Liver (tissue), 9 donors: ENCODE data around the gene RASSF1. TPM values are rescaled to one million over a fixed set of nuclear protein-coding genes. Genes with fewer than 3 reads are reported as not detected.

Experiments
- DNase-seq: peaks from one replicate; pipeline ENCODE4 v3.0.0-alpha.2; 2017; ENCODE audit warnings: low spot score
- H3K27ac ChIP-seq, 2 donors: one replicate each; pipeline ENCODE4 v1.7.0; 2013; ENCODE audit warnings: inconsistent platforms in 2 of 2, low read length in 2 of 2, control low read depth in 1 of 2, low read depth in 1 of 2, mild to moderate bottlenecking in 1 of 2
- H3K27me3 ChIP-seq, 4 donors: one replicate each; pipeline versions ENCODE4 v1.6.1 to v1.7.0; 2013; ENCODE audit warnings: low read length in 3 of 4, inconsistent platforms in 1 of 4, mild to moderate bottlenecking in 1 of 4, moderate library complexity in 1 of 4; ENCODE audit not compliant: control insufficient read depth in 4 of 4, insufficient read depth in 4 of 4
- H3K36me3 ChIP-seq, 4 donors: one replicate each; pipeline versions ENCODE4 v1.6.1 to v1.7.0; 2013; ENCODE audit warnings: low read length in 3 of 4, mild to moderate bottlenecking in 3 of 4, low read depth in 1 of 4, moderate library complexity in 1 of 4; ENCODE audit not compliant: control insufficient read depth in 4 of 4, insufficient read depth in 3 of 4
- H3K4me1 ChIP-seq, 4 donors: one replicate each; pipeline versions ENCODE4 v1.6.1 to v1.7.0; 2013; ENCODE audit warnings: low read length in 3 of 4, mild to moderate bottlenecking in 3 of 4, moderate library complexity in 1 of 4; ENCODE audit not compliant: control insufficient read depth in 4 of 4, insufficient read depth in 4 of 4
- H3K4me3 ChIP-seq, 3 donors: one replicate each; pipeline versions ENCODE4 v1.6.1 to v1.7.0; 2013; ENCODE audit warnings: low read length in 3 of 3, control low read depth in 1 of 3, low read depth in 1 of 3, mild to moderate bottlenecking in 1 of 3
- H3K9ac ChIP-seq, 2 donors: one replicate each; pipeline ENCODE4 v1.7.0; 2013; ENCODE audit warnings: low read length in 2 of 2, mild to moderate bottlenecking in 2 of 2, moderate library complexity in 2 of 2, control low read depth in 1 of 2, low read depth in 1 of 2
- H3K9me3 ChIP-seq, 4 donors: one replicate each; pipeline versions ENCODE4 v1.6.1 to v1.7.0; 2013; ENCODE audit warnings: low read length in 3 of 4; ENCODE audit not compliant: control insufficient read depth in 4 of 4
- EGR1 ChIP-seq, 2 donors: IDR thresholded peaks; 2 replicates each; pipeline ENCODE4 v1.6.1; 2016 to 2018; ENCODE audit warnings: antibody characterized with exemption in 2 of 2, low read depth in 2 of 2
- FOXA1 ChIP-seq: IDR thresholded peaks from 2 replicates; pipeline ENCODE4 v1.6.1; 2016; ENCODE audit warnings: antibody characterized with exemption
- FOXA2 ChIP-seq: IDR thresholded peaks from 2 replicates; pipeline ENCODE4 v1.6.1; 2016; ENCODE audit warnings: antibody characterized with exemption
- HNF4A ChIP-seq, 2 donors: conservative IDR thresholded peaks; 2 replicates each; pipeline ENCODE4 v1.6.1; 2016; ENCODE audit warnings: antibody characterized with exemption in 2 of 2, mild to moderate bottlenecking in 2 of 2
- HNF4G ChIP-seq: IDR thresholded peaks from 2 replicates; pipeline ENCODE4 v1.6.1; 2016; ENCODE audit warnings: antibody characterized with exemption
- JUND ChIP-seq, 2 donors: IDR thresholded peaks; 2 replicates each; pipeline ENCODE4 v1.6.1; 2016; ENCODE audit warnings: antibody characterized with exemption in 2 of 2
- NR2F2 ChIP-seq: IDR thresholded peaks from 2 replicates; pipeline ENCODE4 v1.6.1; 2016; ENCODE audit warnings: antibody characterized with exemption
- RAD21 ChIP-seq, 2 donors: IDR thresholded peaks; 2 replicates each; pipeline ENCODE4 v1.6.1; 2016; ENCODE audit warnings: antibody characterized with exemption in 2 of 2, mild to moderate bottlenecking in 2 of 2
- RXRA ChIP-seq, 2 donors: IDR thresholded peaks; 2 replicates each; pipeline ENCODE4 v1.6.1; 2017 to 2018; ENCODE audit warnings: antibody characterized with exemption in 2 of 2, mild to moderate bottlenecking in 1 of 2
- SP1 ChIP-seq: IDR thresholded peaks from 2 replicates; pipeline ENCODE4 v1.6.1; 2018; ENCODE audit warnings: antibody characterized with exemption, mild to moderate bottlenecking
- TAF1 ChIP-seq: conservative IDR thresholded peaks from 2 replicates; pipeline ENCODE4 v1.6.1; 2016; ENCODE audit warnings: antibody characterized with exemption, mild to moderate bottlenecking
- YY1 ChIP-seq: IDR thresholded peaks from 2 replicates; pipeline ENCODE4 v1.6.1; 2016; ENCODE audit warnings: antibody characterized with exemption, mild to moderate bottlenecking
- WGBS: extraction: QIAGEN DNeasy Blood & Tissue Kit; methylation state at CpG from one replicate; pipeline ENCODE4 v1.1.7; 2013; 5-methylcytosine and 5-hydroxymethylcytosine counted together
- polyA plus RNA-seq, 2 donors: library from polyadenylated mRNA; stranded (reverse) in 1 of 2; unstranded in 1 of 2; fragments of 200-250 nt in 1 of 2; fragments of >200 nt in 1 of 2; fragmentation: Nextera tagmentation in 1 of 2; extraction: Ambion mirVana in 1 of 2; gene quantifications; one replicate each; pipeline versions ENCODE4 v1.2.1 to v1.2.3, GENCODE V29; 2013 to 2015
- total RNA-seq, 2 donors: library from RNA; depleted of rRNA; stranded (reverse); fragments of >200 nt; gene quantifications; one replicate each; pipeline ENCODE4 v1.2.3, GENCODE V29; 2014
- TF ChIP-seq, protein P1 (sequence below): fragments of 150-350 bp; IDR thresholded peaks from 2 replicates; pipeline ENCODE4 v1.5.1; 2017; ENCODE audit warnings: improper control_type of control experiment, low read depth, low read length; ENCODE audit not compliant: missing input control
- TF ChIP-seq, protein P2 (sequence below): IDR thresholded peaks from 2 replicates; pipeline ENCODE4 v1.6.1; 2016; ENCODE audit warnings: antibody characterized with exemption
- TF ChIP-seq, protein P3 (sequence below): IDR thresholded peaks from 2 replicates; pipeline ENCODE4 v1.6.1; 2016; ENCODE audit warnings: antibody characterized with exemption, mild to moderate bottlenecking
- donor health status: healthy.
- donor health status: healthy.
- donor health status: healthy.
- donor health status: healthy.
- donor health status: healthy.

The RASSF1 gene
- total and polyA plus RNA-seq, 4 donors, result 6.5 to 13.2 (median 11.2) TPM

DNA sequence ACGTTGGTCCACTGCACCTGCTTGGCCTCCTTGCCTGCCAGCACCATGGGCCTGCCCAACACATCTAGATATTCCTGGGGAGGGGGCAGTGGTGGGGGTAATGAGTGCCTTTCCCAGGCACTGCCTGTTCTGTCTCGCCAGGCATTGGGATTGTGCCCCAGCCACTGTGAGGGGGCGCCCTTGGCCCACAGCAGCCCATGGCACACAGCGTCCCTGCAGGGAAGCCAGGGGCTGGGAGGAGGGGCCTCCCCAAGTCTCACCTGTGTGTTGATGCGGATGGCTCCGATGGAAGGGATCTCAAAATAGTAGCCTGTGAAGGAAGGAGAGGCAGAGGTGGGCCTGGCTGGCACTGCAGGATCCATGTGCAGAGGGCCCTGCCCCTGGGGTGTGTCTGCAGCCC lies 37.4 kb upstream of the RASSF1 start (continued):
- TF ChIP-seq, protein P1, sequence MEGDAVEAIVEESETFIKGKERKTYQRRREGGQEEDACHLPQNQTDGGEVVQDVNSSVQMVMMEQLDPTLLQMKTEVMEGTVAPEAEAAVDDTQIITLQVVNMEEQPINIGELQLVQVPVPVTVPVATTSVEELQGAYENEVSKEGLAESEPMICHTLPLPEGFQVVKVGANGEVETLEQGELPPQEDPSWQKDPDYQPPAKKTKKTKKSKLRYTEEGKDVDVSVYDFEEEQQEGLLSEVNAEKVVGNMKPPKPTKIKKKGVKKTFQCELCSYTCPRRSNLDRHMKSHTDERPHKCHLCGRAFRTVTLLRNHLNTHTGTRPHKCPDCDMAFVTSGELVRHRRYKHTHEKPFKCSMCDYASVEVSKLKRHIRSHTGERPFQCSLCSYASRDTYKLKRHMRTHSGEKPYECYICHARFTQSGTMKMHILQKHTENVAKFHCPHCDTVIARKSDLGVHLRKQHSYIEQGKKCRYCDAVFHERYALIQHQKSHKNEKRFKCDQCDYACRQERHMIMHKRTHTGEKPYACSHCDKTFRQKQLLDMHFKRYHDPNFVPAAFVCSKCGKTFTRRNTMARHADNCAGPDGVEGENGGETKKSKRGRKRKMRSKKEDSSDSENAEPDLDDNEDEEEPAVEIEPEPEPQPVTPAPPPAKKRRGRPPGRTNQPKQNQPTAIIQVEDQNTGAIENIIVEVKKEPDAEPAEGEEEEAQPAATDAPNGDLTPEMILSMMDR, result no peak
- no peak for TF ChIP-seq FOXA1
- no peak for TF ChIP-seq HNF4A (conservative IDR thresholded peaks at IDR 0.05)
- no peak for TF ChIP-seq SP1
- no peak for TF ChIP-seq RXRA (IDR thresholded peaks at IDR 0.05)
- TF ChIP-seq EGR1 (IDR thresholded peaks at IDR 0.05; ENCODE audit: low read depth in 2 of 2), result no peak
- TF ChIP-seq, protein P2, sequence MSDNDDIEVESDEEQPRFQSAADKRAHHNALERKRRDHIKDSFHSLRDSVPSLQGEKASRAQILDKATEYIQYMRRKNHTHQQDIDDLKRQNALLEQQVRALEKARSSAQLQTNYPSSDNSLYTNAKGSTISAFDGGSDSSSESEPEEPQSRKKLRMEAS, result no peak
- no peak for TF ChIP-seq TAF1
- no peak for TF ChIP-seq FOXA2

DNA sequence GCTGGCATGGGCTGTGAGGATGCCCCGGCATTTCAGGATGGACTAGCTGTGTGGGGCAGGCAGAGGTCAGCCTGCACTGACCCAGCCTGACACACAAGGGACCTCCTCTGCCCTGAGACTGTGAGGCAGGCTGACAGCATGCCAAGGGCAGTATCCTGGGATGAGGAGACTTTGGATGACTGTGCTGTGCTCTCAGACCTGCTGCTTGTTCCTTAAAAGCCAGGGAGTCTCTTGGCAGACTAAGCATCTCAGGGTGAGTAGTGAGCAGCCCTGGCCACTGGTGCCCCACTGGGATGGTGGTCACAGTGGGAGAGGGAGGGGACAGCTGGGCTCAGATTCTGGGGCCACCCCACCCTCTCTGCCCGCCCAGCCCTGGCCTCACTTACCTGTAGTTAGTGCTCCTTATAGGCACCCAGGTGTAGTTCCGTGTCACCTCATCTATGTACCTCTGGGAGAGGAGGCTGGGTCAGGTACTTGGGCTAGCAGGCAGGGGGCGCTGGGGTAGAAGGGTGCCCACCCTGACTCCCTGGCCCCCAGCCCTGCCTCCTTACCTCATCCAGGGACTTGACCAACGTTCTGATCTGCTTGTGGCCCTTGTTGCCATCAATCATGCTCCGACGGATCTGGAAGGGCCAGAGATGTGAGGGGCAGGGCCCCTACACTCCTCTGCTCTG lies 34.8 kb upstream of the RASSF1 start:
- Histone ChIP-seq H3K36me3 (no peaks in the 10 kb centered on the region), H3K9ac (no peak overlapping the region), H3K27ac (no peak overlapping the region), H3K4me1 (no peaks in the 10 kb centered on the region), H3K4me3 (no peak overlapping the region), H3K9me3 (no peaks in the 10 kb centered on the region), H3K27me3 (peaks cover 0 to 2% (median 0%) of the 10 kb centered on the region in 4 donors)
- no peak for DNase-seq
- TF ChIP-seq TAF1 (no peak), JUND (IDR thresholded peaks at IDR 0.05) (no peak)
- TF ChIP-seq, protein P3, sequence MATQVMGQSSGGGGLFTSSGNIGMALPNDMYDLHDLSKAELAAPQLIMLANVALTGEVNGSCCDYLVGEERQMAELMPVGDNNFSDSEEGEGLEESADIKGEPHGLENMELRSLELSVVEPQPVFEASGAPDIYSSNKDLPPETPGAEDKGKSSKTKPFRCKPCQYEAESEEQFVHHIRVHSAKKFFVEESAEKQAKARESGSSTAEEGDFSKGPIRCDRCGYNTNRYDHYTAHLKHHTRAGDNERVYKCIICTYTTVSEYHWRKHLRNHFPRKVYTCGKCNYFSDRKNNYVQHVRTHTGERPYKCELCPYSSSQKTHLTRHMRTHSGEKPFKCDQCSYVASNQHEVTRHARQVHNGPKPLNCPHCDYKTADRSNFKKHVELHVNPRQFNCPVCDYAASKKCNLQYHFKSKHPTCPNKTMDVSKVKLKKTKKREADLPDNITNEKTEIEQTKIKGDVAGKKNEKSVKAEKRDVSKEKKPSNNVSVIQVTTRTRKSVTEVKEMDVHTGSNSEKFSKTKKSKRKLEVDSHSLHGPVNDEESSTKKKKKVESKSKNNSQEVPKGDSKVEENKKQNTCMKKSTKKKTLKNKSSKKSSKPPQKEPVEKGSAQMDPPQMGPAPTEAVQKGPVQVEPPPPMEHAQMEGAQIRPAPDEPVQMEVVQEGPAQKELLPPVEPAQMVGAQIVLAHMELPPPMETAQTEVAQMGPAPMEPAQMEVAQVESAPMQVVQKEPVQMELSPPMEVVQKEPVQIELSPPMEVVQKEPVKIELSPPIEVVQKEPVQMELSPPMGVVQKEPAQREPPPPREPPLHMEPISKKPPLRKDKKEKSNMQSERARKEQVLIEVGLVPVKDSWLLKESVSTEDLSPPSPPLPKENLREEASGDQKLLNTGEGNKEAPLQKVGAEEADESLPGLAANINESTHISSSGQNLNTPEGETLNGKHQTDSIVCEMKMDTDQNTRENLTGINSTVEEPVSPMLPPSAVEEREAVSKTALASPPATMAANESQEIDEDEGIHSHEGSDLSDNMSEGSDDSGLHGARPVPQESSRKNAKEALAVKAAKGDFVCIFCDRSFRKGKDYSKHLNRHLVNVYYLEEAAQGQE, result no peak
- 69% methylated on average over 7 of the region's 7 CpGs for WGBS

DNA sequence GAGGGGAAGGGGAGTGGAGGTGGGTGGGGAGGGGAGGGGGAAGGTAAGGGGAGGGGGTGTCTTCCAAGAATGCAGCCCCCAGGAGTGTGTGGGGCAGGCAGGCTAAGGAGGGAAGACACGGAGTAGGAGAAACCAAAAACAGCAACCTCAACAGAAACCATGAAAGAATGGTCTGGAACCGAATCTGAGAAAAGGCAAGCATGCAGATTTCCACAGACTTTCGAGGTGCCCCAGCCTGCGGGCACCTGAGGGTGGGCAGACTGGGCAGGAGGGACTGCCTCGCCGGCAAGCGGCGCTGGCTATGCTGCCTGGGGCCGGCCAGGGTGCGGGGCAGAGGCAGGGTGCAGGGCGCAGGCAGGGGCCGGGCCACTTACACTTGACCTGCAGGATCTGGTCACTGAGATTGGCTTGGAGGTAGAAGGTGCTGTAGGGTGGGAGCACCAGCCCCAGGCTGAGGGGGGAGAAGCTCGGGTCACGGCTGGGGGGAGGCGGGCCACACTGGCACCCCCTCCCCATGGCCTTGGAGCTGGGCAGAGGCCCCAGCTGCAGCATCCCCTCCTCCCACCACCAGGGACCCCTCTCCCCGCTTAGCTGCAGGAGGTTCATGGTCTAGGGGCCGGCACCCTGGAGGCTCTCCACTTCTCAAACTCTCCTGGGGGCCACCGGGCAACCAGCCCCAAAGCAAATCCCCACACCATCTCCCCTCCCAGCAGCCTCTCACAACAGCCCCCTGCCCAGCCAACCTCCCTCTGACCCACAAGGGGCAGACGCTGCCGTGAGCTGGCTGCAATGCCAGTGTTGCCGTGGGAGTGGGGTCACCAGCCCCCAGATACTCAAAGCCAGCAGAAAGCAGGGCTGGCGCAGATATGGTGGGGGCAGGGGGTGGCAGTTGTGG lies 34.0 kb upstream of the RASSF1 start:
- no peaks in the 10 kb centered on the region for H3K36me3 ChIP-seq
- H3K27ac ChIP-seq, result no peak overlapping the region
- no peak overlapping the region for H3K4me3 ChIP-seq
- WGBS, result 70% methylated on average over 22 of the region's 22 CpGs
- no peaks in the 10 kb centered on the region for H3K9me3 ChIP-seq
- no peak overlapping the region for H3K9ac ChIP-seq
- DNase-seq, result no peak
- peaks cover 0 to 2% (median 0%) of the 10 kb centered on the region in 4 donors for H3K27me3 ChIP-seq
- H3K4me1 ChIP-seq, result no peaks in the 10 kb centered on the region
- no peak for TF ChIP-seq JUND (IDR thresholded peaks at IDR 0.05)
- TF ChIP-seq, protein P2, result no peak
- no peak for TF ChIP-seq RAD21 (IDR thresholded peaks at IDR 0.05)
- TF ChIP-seq SP1, result no peak
- TF ChIP-seq FOXA2, result no peak
- no peak for TF ChIP-seq HNF4A (conservative IDR thresholded peaks at IDR 0.05)
- no peak for TF ChIP-seq YY1
- TF ChIP-seq, protein P1, result no peak
- TF ChIP-seq TAF1, result no peak
- no peak for TF ChIP-seq HNF4G
- no peak for TF ChIP-seq NR2F2
